Measurements from ENCODE around the gene OSMR. TPM values are rescaled to one million over a fixed set of nuclear protein-coding genes. Genes with fewer than 3 reads are reported as not detected.

The OSMR gene
- total and polyA plus RNA-seq, 9 of the 15 experiments (the other 6 are each of a cell fraction or from before 2014, with no cell fraction given), result 0.18 to 1.7 (median 0.94) TPM

GRCh38 chr5:38905516-38905915 is 59.7 kb downstream of the OSMR start:
- H3K9ac ChIP-seq (ENCODE audit: insufficient read depth in 1 of 2, low read depth in 2 of 2, low read length in 2 of 2), result no peak overlapping the region
- no peaks in the 10 kb centered on the region for H4K20me1 ChIP-seq (replicated peaks; ENCODE audit: control insufficient read depth, insufficient read depth, low read length)
- no peaks in the 10 kb centered on the region for H3K79me2 ChIP-seq (ENCODE audit: control insufficient read depth, insufficient read depth, low read length)
- POLR2A ChIA-PET, result no interaction called here
- H3K4me2 ChIP-seq (ENCODE audit: insufficient read depth, low read length), result no peak overlapping the region
- ATAC-seq (no peak), FAIRE-seq (no peak), DNase-seq (ENCODE audit: extremely low read depth in 1 of 4, low spot score in 3 of 4) (no peak)
- in situ Hi-C loops (cut with MboI), result no loop called here
- H3K27me3 ChIP-seq (ENCODE audit: control insufficient read depth in 2 of 2, insufficient read depth in 2 of 2, low read length in 2 of 2), result 0 out of 5 replicates have a peak, but pooled peaks cover 2 to 5% of the 10 kb centered on the region in 2 experiments
- WGBS (ENCODE audit: insufficient coverage, low coverage, missing lambda C conversion rate), result 0% methylated on average over 4 of the region's 4 CpGs
- CTCF ChIA-PET (ENCODE audit: low intra/inter-chr PET ratio), result no interaction called here
- H3K4me3 ChIP-seq, result no peak overlapping the region
- H3K36me3 ChIP-seq (ENCODE audit: control insufficient read depth, insufficient read depth, low read length), result no peaks in the 10 kb centered on the region
- intact Hi-C loops (cut with micrococcal nuclease), result no loop called here
- H2AFZ ChIP-seq (ENCODE audit: low read depth, low read length), result no peak overlapping the region
- no peaks in the 10 kb centered on the region for H3K9me1 ChIP-seq (ENCODE audit: control insufficient read depth, insufficient read depth, low read length)
- no peaks in the 10 kb centered on the region for H3K9me3 ChIP-seq (replicated peaks; ENCODE audit: control insufficient read depth, insufficient read depth, low read depth, low read length)
- BruUV-seq (replicated peaks), result no TSS peak
- H3K27ac ChIP-seq (ENCODE audit: extremely low read depth, low read depth, low read length), result no peak overlapping the region
- H3K4me1 ChIP-seq (replicated peaks in 1 of 2; ENCODE audit: control insufficient read depth in 2 of 2, insufficient read depth in 2 of 2, low read length in 2 of 2), result no peaks in the 10 kb centered on the region
- TF ChIP-seq NFE2L1 (tag; IDR thresholded peaks at IDR 0.05; ENCODE audit: borderline replicate concordance, low read depth) (no peak), RB1 (IDR thresholded peaks at IDR 0.05; ENCODE audit: low read depth) (no peak), TAL1 (IDR thresholded peaks at IDR 0.05) (no peak), SRSF9 (IDR thresholded peaks at IDR 0.05; ENCODE audit: borderline replicate concordance, low read depth, low read length) (no peak), PCBP2 (IDR thresholded peaks at IDR 0.05; ENCODE audit: low read depth, low read length, poor library complexity, severe bottlenecking) (no peak), CREM (IDR thresholded peaks at IDR 0.05; ENCODE audit: low read depth) (no peak), YBX1 (IDR thresholded peaks at IDR 0.05) (no peak), ZNF766 (CRISPR knock-in tag; conservative IDR thresholded peaks at IDR 0.05) (no peak), GTF2B (IDR thresholded peaks at IDR 0.05; ENCODE audit: extremely low read depth, insufficient read length) (no peak)
- TF ChIP-seq, protein P1, sequence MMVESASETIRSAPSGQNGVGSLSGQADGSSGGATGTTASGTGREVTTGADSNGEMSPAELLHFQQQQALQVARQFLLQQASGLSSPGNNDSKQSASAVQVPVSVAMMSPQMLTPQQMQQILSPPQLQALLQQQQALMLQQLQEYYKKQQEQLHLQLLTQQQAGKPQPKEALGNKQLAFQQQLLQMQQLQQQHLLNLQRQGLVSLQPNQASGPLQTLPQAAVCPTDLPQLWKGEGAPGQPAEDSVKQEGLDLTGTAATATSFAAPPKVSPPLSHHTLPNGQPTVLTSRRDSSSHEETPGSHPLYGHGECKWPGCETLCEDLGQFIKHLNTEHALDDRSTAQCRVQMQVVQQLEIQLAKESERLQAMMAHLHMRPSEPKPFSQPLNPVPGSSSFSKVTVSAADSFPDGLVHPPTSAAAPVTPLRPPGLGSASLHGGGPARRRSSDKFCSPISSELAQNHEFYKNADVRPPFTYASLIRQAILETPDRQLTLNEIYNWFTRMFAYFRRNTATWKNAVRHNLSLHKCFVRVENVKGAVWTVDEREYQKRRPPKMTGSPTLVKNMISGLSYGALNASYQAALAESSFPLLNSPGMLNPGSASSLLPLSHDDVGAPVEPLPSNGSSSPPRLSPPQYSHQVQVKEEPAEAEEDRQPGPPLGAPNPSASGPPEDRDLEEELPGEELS (CRISPR knock-in tag; IDR thresholded peaks at IDR 0.05; ENCODE audit: borderline replicate concordance), result no peak
- TF ChIP-seq, protein P2, sequence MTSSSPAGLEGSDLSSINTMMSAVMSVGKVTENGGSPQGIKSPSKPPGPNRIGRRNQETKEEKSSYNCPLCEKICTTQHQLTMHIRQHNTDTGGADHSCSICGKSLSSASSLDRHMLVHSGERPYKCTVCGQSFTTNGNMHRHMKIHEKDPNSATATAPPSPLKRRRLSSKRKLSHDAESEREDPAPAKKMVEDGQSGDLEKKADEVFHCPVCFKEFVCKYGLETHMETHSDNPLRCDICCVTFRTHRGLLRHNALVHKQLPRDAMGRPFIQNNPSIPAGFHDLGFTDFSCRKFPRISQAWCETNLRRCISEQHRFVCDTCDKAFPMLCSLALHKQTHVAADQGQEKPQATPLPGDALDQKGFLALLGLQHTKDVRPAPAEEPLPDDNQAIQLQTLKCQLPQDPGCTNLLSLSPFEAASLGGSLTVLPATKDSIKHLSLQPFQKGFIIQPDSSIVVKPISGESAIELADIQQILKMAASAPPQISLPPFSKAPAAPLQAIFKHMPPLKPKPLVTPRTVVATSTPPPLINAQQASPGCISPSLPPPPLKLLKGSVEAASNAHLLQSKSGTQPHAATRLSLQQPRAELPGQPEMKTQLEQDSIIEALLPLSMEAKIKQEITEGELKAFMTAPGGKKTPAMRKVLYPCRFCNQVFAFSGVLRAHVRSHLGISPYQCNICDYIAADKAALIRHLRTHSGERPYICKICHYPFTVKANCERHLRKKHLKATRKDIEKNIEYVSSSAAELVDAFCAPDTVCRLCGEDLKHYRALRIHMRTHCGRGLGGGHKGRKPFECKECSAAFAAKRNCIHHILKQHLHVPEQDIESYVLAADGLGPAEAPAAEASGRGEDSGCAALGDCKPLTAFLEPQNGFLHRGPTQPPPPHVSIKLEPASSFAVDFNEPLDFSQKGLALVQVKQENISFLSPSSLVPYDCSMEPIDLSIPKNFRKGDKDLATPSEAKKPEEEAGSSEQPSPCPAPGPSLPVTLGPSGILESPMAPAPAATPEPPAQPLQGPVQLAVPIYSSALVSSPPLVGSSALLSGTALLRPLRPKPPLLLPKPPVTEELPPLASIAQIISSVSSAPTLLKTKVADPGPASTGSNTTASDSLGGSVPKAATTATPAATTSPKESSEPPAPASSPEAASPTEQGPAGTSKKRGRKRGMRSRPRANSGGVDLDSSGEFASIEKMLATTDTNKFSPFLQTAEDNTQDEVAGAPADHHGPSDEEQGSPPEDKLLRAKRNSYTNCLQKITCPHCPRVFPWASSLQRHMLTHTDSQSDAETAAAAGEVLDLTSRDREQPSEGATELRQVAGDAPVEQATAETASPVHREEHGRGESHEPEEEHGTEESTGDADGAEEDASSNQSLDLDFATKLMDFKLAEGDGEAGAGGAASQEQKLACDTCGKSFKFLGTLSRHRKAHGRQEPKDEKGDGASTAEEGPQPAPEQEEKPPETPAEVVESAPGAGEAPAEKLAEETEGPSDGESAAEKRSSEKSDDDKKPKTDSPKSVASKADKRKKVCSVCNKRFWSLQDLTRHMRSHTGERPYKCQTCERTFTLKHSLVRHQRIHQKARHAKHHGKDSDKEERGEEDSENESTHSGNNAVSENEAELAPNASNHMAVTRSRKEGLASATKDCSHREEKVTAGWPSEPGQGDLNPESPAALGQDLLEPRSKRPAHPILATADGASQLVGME (CRISPR knock-in tag; IDR thresholded peaks at IDR 0.05), result no peak
- TF ChIP-seq, protein P3, sequence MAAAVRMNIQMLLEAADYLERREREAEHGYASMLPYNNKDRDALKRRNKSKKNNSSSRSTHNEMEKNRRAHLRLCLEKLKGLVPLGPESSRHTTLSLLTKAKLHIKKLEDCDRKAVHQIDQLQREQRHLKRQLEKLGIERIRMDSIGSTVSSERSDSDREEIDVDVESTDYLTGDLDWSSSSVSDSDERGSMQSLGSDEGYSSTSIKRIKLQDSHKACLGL (CRISPR knock-in tag; IDR thresholded peaks at IDR 0.05; ENCODE audit: borderline replicate concordance, poor library complexity, severe bottlenecking), result no peak
